HG03064 (cell line): ENCODE results near the gene PTPRJ.

ENCODE experiments used
- ATAC-seq: cut with Tn5 transposase; IDR thresholded peaks from one replicate; pipeline ENCODE4 v1.9.1; 2021; ENCODE audit warnings: low read depth; ENCODE audit not compliant: unreplicated experiment

Gene PTPRJ

GRCh38 chr11:48087422-48087821, 107.1 kb downstream of the PTPRJ start:
- no peak for ATAC-seq

- ATAC-seq: no peak
These were observed 107.8 kb downstream of the PTPRJ start for GRCh38 chr11:48087974-48088681.

GRCh38 chr11:48088682-48089050, 108.3 kb downstream of the PTPRJ start:
- no peak for ATAC-seq

GRCh38 chr11:48090174-48090573, 109.8 kb downstream of the PTPRJ start:
- no peak for ATAC-seq

- no peak for ATAC-seq
These were observed 111.2 kb downstream of the PTPRJ start for GRCh38 chr11:48091426-48092102.

- no peak for ATAC-seq
These were observed 113.0 kb downstream of the PTPRJ start for GRCh38 chr11:48093323-48093722.

GRCh38 chr11:48093795-48094642, 113.7 kb downstream of the PTPRJ start:
- no peak for ATAC-seq

- no peak for ATAC-seq
These were observed 114.4 kb downstream of the PTPRJ start for GRCh38 chr11:48094643-48095339.

GRCh38 chr11:48095779-48096470, 115.6 kb downstream of the PTPRJ start:
- ATAC-seq: no peak

GRCh38 chr11:48096588-48097525, 116.5 kb downstream of the PTPRJ start:
- ATAC-seq: no peak

GRCh38 chr11:48098024-48098423, 117.7 kb downstream of the PTPRJ start:
- no peak for ATAC-seq

- no peak for ATAC-seq
These were observed 119.6 kb downstream of the PTPRJ start for GRCh38 chr11:48099916-48100446.

GRCh38 chr11:48101044-48101733, 120.8 kb downstream of the PTPRJ start:
- no peak for ATAC-seq

GRCh38 chr11:48101958-48102357, 121.6 kb downstream of the PTPRJ start:
- ATAC-seq: no peak

- ATAC-seq: no peak
These were observed 123.5 kb downstream of the PTPRJ start for GRCh38 chr11:48103621-48104567.

GRCh38 chr11:48104568-48104924, 124.2 kb downstream of the PTPRJ start:
- no peak for ATAC-seq
